Activated CD4-positive, alpha-beta T cell treated with anti-CD3 and anti-CD28 coated beads, Interleukin-10, Interleukin-2, amounts not matched to agents 100 ng/mL and 50 ng/mL, durations not matched to agents 16 hours and 8 hours (primary cell): ENCODE results near the gene SURF1.
A peak's percentile ranks its signal among the peaks of the same experiment; 100 is the strongest.
"Not testable (repeated sequence)": the region's sequence is repeated elsewhere in the genome, so short reads cannot be mapped to it uniquely, and the experiment has no call there.

Experiments
- DNase-seq: peaks from one replicate; pipeline ENCODE4 v3.0.0-alpha.2; 2020

Gene SURF1

GRCh38 chr9:133356391-133357091, at the start of gene SURF1, which contains the start of gene SURF2:
Gene SURF1 (minus strand): TSS chr9:133356487. CDS start chr9:133356453, 34 bp downstream.
Gene SURF2 (plus strand): TSS chr9:133356550. CDS start chr9:133356593, 43 bp downstream.
- DNase-seq: peak; percentile 93

GRCh38 chr9:133405508-133406438, 49.5 kb upstream of the SURF1 start:
- DNase-seq: no peak

GRCh38 chr9:133404454-133405002, 48.2 kb upstream of the SURF1 start:
- no peak for DNase-seq

GRCh38 chr9:133403766-133404453, 47.6 kb upstream of the SURF1 start:
- DNase-seq: peak; percentile 68

DNA sequence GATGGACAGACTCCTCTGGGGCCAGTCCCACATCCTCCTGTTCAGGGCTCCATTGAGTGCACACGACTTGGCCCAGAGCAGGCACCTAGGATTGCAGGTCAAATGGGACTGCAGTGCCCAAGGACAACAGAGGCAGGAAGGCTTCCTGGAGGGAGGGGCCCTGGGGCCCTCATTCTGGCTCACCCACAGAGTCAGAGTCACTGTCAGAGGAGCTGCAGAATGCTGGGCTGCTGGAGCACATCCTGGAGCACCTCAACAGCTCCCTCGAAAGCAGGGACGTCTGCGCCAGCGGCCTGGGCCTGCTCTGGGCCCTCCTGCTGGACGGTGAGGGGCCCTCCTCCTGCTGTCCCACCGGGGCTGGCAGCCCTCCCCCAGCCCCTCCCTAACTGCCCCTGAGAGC, 46.4 kb upstream of the SURF1 start:
- DNase-seq: no peak

DNA sequence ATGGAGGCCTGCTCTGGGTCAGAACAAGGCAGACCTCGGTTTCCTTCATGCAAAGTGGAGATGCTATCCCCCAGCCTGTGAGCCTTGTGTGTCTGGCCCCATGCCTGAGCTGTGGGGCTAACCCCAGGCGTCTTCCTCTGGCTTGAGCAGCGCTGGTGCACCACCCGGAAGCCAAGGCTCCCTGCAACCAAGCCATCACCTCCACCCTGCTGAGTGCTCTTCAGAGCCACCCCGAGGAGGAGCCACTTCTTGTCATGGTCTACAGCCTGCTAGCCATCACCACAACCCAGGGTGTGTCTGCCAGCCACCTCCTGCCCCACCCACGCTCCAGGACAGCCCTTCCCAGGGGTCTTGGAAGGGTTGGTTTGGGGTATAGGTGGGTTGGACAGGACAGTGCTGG, 45.3 kb upstream of the SURF1 start:
- no peak for DNase-seq

DNA sequence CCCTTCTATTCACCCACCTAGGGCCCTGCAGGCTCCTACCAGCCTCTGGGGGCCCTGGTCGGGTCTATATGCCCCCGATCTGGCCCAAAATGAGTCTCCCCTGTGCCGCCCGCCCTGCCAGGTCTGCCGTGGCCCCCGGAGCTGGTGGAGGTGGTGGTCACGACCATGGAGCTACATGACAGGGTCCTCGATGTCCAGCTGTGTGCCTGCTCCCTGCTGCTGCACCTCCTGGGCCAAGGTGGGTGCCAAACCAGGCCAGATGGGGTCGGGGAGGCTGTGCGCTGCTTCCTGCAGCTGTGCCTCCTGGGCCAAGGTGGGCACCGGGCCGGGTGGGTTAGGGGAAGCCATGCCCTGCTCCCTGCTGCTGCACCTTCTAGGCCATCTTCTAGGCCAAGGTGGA, 44.0 kb upstream of the SURF1 start:
- DNase-seq: no peak

DNA sequence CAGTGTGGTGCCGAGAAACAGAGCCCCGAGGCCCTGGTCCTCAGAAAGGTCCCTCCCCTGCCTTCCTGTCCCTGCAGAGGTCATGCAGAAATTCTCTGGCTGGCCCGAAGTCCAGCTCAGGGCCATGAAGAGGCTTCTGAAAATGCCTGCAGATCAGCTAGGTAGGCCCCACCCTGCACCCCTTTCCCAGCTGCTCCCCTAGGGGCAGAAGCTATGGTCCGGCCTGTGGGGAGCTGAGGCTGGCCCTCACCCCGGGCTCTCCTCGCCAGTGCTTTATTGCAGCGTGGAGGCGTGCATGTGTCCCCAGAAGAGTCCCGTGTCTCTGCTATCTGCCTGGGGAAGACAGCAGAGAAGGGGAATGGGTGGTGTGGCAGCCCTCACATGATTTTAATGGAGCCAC, 41.6 kb upstream of the SURF1 start:
- DNase-seq: no peak

DNA sequence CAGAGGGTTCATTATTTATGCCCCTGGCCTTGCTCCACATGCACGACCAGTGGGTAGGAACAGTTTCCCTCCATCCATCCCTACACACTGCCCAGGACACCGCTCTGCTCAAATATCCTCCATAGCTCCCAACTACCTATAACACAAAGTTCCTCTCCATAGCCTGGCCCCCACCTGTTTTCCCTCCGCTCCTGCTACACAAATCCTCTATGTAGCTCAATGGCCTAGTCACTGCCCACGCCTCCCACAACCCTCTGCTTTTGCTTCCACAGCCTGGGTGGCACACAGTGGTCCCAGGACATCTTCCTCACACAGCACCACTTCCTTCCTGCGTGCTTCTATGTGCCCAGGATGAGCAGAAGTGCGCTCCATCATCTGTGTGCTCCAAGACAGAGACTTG, 41.1 kb upstream of the SURF1 start:
- no peak for DNase-seq

DNA sequence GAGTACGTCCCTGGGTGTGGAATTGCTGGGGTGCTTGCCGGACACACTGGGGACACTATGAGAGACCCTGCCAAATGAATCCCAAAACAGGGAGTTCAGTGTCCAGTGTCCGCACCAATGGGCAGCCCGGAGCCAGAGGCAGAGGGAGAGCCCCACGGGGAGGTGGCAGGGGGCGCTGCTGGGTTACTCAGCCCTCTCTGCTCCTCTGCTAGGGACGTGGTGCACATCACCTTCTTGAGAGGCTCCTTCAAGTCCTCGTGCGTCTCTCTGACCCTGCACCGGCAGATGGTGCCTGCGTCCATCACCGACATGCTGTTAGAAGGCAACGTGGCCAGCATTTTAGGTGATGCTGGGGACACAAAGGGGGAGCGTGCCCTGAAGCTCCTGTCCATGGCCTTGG, 40.7 kb upstream of the SURF1 start:
- no peak for DNase-seq

GRCh38 chr9:133394687-133395271, 38.5 kb upstream of the SURF1 start:
- DNase-seq: no peak

DNA sequence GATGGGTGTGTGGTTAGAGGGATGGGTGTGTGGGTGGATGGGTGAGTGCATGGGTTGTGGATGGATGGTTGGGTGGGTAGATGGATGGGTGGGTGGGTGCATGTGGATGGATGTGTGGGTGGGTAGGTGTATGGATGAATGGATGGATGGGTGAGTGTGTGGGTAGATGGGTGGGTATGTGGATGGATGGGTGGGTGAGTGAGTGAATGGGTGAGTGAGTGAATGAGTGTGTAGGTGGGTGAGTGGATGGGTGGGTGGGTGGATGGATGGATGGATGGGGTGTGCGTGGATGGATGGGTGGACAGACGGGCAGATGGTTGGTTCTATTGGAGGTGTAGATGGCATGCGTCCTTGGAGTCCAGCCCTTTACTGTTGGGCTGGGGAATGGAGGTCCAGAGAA, 37.1 kb upstream of the SURF1 start:
- DNase-seq: no peak

GRCh38 chr9:133392308-133392707, 36.0 kb upstream of the SURF1 start:
- not testable (repeated sequence) for DNase-seq

GRCh38 chr9:133391449-133391848, 35.2 kb upstream of the SURF1 start:
- DNase-seq: not testable (repeated sequence)

DNA sequence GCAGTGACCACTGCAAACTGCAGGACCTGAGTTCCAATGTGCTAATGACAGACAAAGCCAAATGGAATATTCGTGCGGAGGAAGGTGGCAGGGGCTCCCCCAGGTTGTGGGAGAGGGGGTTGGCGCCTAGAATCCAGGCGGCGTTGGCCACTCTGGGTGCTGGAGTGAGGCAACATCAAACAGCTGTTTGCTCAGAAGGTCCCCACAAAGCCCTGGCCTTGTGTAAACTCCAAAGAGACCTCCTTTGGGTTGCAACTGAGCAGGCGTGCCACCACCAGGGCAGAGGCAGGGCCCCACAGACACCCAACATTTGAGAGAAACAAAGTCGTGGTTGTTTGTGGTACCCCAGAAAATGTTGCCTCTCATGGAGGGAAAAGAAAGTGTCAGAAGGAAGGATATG, 34.4 kb upstream of the SURF1 start:
- DNase-seq: no peak

GRCh38 chr9:133389562-133389961, 33.3 kb upstream of the SURF1 start:
- DNase-seq: no peak

DNA sequence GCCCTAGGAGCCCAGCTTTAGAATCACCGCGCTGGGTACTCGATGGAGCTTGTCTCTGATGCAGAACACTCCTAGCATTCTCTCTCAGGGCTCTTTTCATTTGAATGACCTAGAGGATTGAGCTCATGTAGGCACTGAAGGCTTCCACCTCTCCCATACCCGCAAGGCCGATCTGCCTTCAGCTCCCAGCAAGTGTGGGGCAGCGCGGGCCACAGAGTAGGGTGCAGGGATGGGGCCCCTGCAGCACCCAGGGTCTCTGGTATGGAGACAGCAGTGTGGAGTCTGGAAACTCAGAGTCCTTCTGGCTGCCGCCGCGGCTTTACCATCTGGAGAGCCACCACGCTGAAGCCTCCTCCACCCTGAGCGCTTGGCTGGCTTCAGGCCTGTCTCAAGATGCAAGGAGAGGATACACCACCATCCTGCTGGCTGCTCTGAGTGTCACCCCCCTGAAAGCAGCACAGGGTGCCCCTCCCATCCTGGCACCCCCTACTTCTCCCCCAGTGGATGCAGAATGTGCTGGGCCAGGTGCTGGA, 32.8 kb upstream of the SURF1 start:
- no peak for DNase-seq

GRCh38 chr9:133387680-133388079, 31.4 kb upstream of the SURF1 start:
- no peak for DNase-seq

DNA sequence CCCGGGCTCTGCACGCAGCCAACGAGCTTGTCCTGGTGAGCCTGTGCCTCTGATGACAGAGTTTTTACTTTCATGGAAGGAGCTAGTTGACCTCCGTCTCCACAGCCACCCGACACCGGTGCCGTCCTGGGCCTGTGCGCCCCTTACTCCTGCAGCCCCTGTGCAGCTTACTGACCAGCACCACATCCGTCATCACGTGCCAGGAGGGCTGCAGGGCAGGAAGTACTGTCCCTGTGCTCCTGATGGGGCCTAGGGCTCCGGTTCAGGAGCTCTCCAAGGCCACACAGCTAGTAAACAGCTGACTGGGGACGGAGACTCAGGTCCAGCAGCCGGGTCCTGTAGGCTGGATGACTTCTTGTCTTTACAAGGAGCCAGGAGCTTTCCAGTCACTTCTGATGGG, 30.1 kb upstream of the SURF1 start:
- DNase-seq: no peak

DNA sequence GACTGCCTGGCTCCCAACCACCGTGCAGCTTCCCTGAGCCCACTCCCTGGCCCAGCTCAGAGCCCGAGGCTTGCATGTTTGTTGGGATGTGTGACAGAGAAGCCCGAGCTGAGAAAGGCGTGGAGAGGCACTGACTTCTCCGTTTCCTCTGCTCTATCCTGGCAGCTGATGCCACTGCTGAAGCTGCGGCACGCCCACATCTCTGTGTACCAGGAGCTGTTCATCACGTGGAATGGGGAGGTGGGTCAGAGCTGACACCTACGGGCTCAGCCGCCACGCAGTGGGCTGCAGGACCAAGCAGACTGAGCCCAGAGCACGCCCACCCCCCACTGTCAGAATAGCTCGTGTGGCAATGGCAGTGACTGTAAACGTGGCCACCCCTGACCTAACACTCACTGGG, 29.2 kb upstream of the SURF1 start:
- DNase-seq: no peak

DNA sequence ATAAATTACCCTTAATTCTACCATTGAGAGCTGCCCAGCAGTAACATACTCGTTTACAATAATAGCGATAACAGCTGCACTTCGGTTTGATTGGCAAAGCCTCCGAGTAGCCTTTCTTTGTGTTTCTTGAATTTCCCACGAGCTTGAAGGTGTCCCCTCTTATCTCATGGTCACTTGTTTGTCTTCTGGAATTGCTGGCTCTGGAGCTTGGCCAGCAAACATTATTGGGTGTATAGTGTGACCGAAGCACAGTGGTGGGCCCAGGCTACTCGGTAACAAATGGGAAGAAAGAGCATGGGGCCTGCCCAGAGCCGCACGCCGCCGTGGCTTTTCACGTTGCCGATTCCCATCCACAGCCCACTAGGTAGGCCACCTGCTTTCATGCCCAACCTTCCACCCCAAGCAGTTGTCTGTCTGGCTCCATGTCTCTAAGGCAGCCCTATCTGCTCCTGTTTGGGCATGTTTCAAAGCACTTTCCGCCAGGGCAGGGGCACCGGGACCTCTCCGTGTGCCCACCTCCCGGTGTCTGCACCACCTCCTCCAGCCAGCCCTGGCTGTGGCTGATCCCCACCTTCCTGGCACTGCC, 28.5 kb upstream of the SURF1 start:
- no peak for DNase-seq

GRCh38 chr9:133383438-133383837, 27.2 kb upstream of the SURF1 start:
- no peak for DNase-seq
